Measurements from ENCODE around the gene TTLL11. TPM values are rescaled to one million over a fixed set of nuclear protein-coding genes. Genes with fewer than 3 reads are reported as not detected.

The TTLL11 gene
- total RNA-seq, 1 experiment from 2014 or later: 1.5 TPM

DNA sequence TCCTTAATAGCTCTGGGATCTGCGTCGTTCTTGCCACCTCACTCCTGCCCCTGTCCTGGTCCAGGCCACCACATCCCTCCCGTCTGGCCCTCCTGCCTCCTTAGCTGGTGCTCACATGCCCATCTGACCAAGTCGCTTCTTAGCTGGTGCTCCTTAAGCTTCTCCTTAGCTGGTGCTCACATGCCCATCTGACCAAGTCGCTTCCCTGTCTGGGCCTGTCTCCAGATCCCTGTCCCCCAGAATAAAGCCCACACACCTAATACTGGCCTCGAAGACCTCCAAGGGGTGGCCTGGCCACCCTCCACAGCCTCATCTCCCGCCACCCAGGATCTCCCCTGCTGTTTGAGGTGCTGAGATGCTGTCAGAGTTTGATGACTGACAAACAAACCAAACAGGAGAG is 31.4 kb upstream of the TTLL11 start:
- Mint-ChIP-seq H3K27ac (no peak overlapping the region), H3K36me3 (ENCODE audit: insufficient read depth in 1 of 3, low read depth in 3 of 3) (no peaks in the 10 kb centered on the region), H3K4me3 (no peak overlapping the region), H3K9me3 (no peaks in the 10 kb centered on the region), H3K4me1 (peaks cover 21 to 22% of the 10 kb centered on the region in 2 experiments), H3K27me3 (ENCODE audit: low read depth) (peaks cover 37% of the 10 kb centered on the region)
- Histone ChIP-seq H2BK15ac (ENCODE audit: low read depth, low read length) (no peak overlapping the region), H2AFZ (ENCODE audit: low read length) (no peak overlapping the region), H2BK20ac (ENCODE audit: low read depth, low read length, poor library complexity, severe bottlenecking) (no peak overlapping the region), H4K91ac (ENCODE audit: insufficient read length, low read depth, low read length) (no peak overlapping the region), H2BK5ac (ENCODE audit: insufficient read length, low read length) (no peak overlapping the region), H3K9ac (ENCODE audit: extremely low read depth, insufficient read length, low read length) (no peak overlapping the region), H4K5ac (ENCODE audit: insufficient read length, low read depth, low read length) (no peak overlapping the region), H3K79me2 (ENCODE audit: insufficient read depth, low read length) (no peaks in the 10 kb centered on the region), H3K27me3 (ENCODE audit: insufficient read depth, low read length) (peaks cover 3% of the 10 kb centered on the region; the same call in 1 of the 2 replicates), H3K23ac (ENCODE audit: insufficient read length, low read depth, low read length) (no peak overlapping the region), H3K4me2 (ENCODE audit: insufficient read depth, insufficient read length, low read length) (no peak overlapping the region), H4K20me1 (ENCODE audit: control insufficient read depth, insufficient read depth, insufficient read length) (no peaks in the 10 kb centered on the region), H3K9me3 (ENCODE audit: control insufficient read depth, low read depth, low read length) (no peaks in the 10 kb centered on the region), H3T11ph (ENCODE audit: low read length) (no peak overlapping the region), H3K23me2 (ENCODE audit: insufficient read length, low read depth, low read length, poor library complexity, severe bottlenecking) (peaks cover 9% of the 10 kb centered on the region), H3K27ac (ENCODE audit: insufficient read length, low read depth, low read length) (no peak overlapping the region), H2BK120ac (ENCODE audit: low read depth, low read length, poor library complexity, severe bottlenecking) (no peak overlapping the region), H3K4me1 (ENCODE audit: insufficient read depth, low read length) (no peaks in the 10 kb centered on the region), H2BK12ac (ENCODE audit: insufficient read length, low read depth, low read length) (no peak overlapping the region), H3K4ac (ENCODE audit: low read depth, low read length) (no peak overlapping the region), H4K8ac (replicated peaks; ENCODE audit: insufficient read length, low read depth, low read length) (no peak overlapping the region), H3K14ac (ENCODE audit: insufficient read depth, low read length) (no peak overlapping the region), H2AK5ac (ENCODE audit: insufficient read length, low read length) (no peak overlapping the region), H3K79me1 (ENCODE audit: insufficient read depth, low read depth, low read length, poor library complexity, severe bottlenecking) (no peaks in the 10 kb centered on the region), H3K18ac (ENCODE audit: insufficient read length, low read depth, low read length) (no peak overlapping the region), H3K56ac (ENCODE audit: insufficient read length, low read depth, low read length) (no peak overlapping the region)
- TF ChIP-seq, protein P1, sequence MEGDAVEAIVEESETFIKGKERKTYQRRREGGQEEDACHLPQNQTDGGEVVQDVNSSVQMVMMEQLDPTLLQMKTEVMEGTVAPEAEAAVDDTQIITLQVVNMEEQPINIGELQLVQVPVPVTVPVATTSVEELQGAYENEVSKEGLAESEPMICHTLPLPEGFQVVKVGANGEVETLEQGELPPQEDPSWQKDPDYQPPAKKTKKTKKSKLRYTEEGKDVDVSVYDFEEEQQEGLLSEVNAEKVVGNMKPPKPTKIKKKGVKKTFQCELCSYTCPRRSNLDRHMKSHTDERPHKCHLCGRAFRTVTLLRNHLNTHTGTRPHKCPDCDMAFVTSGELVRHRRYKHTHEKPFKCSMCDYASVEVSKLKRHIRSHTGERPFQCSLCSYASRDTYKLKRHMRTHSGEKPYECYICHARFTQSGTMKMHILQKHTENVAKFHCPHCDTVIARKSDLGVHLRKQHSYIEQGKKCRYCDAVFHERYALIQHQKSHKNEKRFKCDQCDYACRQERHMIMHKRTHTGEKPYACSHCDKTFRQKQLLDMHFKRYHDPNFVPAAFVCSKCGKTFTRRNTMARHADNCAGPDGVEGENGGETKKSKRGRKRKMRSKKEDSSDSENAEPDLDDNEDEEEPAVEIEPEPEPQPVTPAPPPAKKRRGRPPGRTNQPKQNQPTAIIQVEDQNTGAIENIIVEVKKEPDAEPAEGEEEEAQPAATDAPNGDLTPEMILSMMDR (conservative IDR thresholded peaks at IDR 0.05): no peak
- no CpG with 5 or more reads among the region's 7 CpGs for WGBS (ENCODE audit: extremely low coverage, insufficient read length, low lambda C conversion rate)
- no peak for DNase-seq

Data from H9 (cell line).